Activated CD8-positive, alpha-beta memory T cell treated with anti-CD3 and anti-CD28 coated beads, Interleukin-2, amount 50 U/mL, for 1 hour (primary cell): ENCODE measurements around the gene CST4.
"Not testable (repeated sequence)": the region's sequence is repeated elsewhere in the genome, so short reads cannot be mapped to it uniquely, and the experiment has no call there.

ENCODE experiments used
- DNase-seq: peaks from one replicate; pipeline ENCODE4 v3.0.0-alpha.2; 2020; ENCODE audit errors: extremely low read depth

CST4 gene

GRCh38 chr20:23687986-23688385 is 852 bp downstream of the CST4 start:
- no peak for DNase-seq

DNA sequence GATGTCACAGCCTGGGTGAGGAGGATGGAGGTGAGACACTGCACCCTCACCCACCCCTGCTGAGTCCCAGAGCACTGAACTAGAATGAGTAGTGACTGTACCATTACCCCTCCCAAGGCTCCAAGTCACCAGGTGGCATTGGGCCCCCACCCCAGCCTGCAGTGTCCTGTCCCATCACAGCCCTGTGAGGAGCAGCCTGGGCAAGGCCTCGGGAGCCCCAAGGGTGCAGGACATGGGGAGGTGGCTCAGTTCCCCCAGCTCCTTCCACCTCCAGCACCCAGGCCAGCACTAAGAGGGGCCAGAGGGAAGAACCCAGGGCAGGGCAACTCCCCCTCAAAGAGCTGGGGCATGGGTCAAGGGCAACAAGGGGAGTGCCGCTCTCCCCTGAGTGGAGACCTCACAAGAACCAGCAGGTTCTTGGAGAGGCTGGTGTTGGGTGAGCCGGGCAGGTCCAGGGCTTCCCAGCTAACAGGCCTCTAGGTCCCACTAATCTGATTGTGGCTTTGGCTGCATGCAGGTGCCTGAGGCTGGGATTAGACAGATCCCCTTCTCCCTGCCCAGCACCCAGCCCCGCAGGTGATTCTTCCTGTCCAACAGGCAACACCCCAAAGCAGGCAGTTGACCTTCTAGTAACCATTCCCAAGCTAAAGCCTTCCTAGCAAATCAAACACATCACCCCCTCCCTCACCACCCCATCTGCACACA is 2.6 kb downstream of the CST4 start:
- DNase-seq, result no peak

GRCh38 chr20:23685529-23685896 is 3.3 kb downstream of the CST4 start:
- DNase-seq, result not testable (repeated sequence)

DNA sequence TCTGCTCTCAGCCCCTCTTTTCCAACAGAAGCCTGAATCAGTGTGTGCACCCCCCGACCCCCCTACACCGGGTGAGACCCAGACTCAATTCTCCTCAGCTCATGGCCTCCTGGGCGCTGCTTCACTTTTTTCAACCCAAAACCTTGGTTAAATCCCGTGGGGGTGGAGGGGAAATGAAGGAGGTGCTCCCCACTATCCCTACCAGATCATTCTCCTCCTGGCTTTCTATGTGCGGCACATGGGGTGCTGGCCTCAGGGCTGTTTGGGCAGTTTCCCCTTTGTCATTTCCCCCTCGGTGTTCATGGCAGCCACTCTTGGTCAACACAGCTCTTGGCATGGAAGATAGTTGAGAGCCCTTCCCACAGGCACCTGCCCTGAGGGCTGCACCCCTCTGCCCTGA is 4.6 kb downstream of the CST4 start:
- no peak for DNase-seq

DNA sequence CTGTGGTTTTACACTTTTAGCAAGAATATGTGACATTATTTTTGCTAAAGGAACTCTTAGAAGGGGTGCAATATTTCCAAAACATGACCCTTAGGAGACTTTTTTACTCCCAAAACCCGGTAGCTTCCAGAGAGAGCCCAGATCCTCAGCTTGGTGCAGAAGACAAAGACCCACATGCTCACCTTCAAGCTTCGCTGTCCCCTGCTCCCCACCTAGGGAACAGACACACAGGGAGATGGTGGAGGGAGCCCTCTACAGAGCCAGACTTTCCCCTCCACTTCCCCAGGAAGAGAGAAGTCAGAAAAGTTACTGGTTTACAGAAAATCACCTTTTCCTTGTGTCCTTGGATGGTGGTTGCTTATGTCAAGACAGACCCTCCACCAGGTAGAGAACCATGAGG is 5.0 kb downstream of the CST4 start:
- no peak for DNase-seq

- no peak for DNase-seq
Observed at GRCh38 chr20:23683281-23683680, 5.6 kb downstream of the CST4 start.

- DNase-seq, result no peak
Observed at GRCh38 chr20:23680146-23680545, 8.7 kb downstream of the CST4 start.

DNA sequence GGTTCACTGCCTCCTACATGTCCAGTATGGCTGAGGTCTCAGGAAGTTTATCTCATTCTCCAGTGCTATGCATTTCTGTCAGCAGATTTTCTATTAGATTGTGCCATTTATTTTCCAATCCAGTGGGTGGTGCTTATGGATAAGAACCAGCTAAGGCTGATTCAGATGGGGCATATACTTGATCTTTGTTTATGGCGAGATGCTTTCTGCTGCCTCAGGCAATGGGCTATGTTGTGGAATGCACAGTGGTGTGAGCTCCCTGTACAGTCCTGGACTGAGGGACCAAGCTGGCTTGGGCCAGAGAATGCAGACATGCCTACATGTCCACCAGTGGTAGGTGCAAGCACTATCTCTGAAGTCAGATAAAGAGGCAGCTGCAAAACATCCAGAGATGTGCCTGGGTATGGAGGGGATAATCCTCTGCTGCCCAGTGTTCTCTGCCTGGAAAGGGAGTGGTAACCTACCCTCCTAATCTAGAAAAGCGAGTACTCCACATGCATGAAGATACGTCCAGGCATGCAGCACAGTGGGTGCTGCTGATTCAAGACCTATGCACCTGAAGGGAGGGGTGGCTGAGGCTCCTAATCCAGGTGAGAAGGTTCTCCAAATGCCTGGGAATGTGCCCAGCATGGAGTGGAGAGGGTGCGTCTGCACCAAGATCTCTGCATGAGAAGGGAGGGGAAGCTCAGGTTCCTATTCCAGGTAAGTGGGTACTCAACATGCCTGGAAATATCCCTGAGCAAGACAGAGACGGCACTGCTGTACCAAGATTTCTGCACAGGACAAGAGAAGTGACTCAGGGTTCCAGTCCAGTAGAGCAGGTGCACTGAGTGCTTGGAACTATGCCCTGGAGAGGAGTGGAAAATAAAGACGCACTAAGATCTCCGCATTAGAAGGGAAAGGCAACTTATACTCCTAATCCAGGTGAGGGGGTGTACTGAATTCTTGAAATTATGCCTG is 9.4 kb downstream of the CST4 start:
- DNase-seq, result no peak

DNA sequence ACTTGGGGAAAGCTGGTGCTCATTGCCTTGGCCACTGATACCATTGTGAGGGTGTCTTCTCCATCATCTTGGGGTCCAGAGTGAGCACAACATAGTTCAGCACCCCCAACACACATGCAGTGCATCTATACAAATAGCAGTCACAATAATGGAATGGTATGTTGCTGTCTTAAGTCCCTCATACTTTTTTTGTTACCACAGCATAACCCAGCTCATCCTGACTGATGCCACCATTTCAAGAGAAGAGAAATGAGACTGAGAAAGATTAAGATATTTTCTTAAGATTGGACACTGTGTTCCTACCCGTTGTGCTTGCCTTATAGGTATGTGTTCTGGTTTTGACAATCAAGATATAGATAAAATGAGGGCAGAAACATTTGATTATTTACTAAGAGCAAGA is 15.6 kb downstream of the CST4 start:
- no peak for DNase-seq

GRCh38 chr20:23672158-23672557 is 16.7 kb downstream of the CST4 start:
- DNase-seq, result no peak

GRCh38 chr20:23671479-23671878 is 17.4 kb downstream of the CST4 start:
- no peak for DNase-seq

DNA sequence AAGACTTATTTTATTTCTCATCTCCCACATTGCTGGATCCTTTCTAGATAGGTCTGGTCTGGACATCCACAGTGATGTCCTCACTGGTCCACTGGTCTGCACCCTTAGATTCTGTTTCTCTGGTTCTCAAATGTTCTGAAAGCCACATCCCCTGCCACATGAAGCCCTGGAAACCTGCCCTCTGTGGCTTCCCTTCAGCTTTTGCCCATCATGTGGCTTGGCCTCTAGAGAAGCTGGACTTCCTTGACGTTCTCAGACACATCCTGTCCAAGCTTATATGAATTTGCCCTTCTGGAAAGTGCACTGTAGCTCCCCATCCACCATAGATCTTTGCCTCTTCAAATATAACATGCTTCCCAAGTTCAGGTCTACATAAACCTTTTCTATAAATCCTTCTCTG is 18.5 kb downstream of the CST4 start:
- DNase-seq, result no peak

- no peak for DNase-seq
Observed at GRCh38 chr20:23669866-23670265, 19.0 kb downstream of the CST4 start.

DNA sequence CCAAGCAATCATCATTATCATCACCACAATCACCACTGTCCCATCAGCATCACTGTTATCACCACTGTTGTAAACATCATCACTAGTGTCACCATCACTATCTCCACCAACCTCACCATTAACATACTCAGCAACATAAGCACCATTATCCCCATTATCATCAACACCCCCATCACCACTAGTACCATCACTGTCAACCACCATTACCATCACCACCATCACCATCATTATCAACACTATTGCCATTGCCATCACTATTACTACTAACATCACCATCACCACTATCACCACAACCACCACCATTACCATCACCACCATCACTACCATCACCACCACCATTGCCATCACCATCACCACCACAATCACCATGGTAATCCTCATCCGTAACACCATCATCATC is 19.5 kb downstream of the CST4 start:
- DNase-seq, result no peak

DNA sequence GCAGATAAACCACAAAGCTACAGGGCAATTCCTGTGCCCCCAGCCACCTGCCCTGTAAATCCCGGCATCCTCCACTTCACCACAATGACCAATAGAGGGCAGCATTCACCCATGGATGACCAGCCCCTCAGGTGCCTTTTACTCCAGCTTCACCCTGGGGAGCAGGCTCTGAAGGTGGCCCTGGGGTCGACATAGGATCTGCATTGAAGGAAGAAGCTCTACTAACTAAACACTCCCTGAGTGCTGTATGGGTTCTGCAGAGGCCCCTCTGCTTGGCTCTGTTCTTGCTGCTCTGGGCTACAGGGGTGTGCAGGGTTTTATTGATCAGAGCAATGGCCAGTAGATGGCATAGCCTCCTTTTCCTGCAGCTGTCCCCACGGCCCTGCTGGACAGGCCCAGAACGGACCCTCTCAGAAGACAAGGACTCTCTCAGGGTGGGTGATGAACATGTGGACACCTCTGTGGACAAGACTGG is 20.3 kb downstream of the CST4 start:
- peak; percentile 1 for DNase-seq

GRCh38 chr20:23667666-23668065 is 21.2 kb downstream of the CST4 start:
- DNase-seq, result no peak

GRCh38 chr20:23666698-23667097 is 22.1 kb downstream of the CST4 start:
- no peak for DNase-seq

DNA sequence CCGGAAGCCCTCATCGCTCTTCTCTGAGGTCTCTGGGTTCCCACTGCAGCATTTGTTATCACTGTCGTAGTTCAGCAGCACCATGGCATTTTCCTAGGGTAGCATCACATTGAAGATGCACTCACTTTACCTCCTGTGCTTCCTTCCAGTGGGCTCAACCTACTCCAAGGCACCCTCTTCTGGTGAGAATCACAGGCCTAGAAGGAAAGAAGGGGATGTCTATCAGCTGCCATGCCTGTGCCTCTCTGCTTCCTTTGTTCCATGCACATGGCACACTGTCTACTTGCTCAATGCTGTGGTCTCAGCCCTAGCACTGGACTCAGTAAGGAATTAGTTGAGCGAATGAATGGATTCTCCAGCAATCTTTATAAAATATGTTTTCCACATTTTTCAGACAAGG is 22.6 kb downstream of the CST4 start:
- DNase-seq, result no peak

- no peak for DNase-seq
Observed at GRCh38 chr20:23664954-23665353, 23.9 kb downstream of the CST4 start.

DNA sequence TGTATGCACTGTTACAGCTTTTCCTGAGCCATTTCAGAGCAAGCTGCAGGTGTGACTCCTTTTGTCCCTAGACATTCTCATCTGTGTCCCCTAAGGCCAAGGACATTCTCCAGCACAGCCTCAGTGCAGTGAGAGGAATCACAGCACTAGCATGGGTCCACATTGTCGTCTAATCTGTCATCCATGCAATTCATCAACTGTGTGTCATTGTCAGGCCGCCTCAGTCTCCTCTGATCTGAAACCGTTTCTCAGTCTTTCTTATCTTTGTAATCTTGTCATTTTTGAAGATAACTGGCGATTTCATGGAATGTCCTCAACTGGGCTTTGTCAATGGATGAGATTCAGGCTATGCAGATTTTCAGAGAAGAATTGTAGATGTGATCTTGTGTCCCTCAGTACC is 24.8 kb downstream of the CST4 start:
- not testable (repeated sequence) for DNase-seq

DNA sequence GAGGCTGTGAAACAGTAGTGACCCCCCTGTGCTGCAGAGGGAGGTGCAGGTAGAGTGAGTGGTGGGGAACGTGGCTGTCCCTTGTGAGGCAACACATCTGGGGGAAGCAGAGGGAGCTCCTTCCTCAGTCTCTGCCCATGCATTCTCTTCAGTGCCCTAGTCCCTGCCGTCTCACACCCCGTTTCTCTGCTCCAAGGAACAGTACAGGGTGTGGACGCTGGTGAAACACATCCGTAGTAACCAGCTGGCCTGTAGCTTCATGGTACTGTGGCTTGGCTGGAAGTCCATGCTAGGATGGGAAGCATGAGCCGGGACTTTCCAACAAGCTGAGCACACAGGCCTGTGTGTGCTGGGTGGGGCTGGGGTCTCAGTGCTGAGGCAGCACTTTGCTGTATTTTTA is 25.7 kb downstream of the CST4 start:
- no peak for DNase-seq

DNA sequence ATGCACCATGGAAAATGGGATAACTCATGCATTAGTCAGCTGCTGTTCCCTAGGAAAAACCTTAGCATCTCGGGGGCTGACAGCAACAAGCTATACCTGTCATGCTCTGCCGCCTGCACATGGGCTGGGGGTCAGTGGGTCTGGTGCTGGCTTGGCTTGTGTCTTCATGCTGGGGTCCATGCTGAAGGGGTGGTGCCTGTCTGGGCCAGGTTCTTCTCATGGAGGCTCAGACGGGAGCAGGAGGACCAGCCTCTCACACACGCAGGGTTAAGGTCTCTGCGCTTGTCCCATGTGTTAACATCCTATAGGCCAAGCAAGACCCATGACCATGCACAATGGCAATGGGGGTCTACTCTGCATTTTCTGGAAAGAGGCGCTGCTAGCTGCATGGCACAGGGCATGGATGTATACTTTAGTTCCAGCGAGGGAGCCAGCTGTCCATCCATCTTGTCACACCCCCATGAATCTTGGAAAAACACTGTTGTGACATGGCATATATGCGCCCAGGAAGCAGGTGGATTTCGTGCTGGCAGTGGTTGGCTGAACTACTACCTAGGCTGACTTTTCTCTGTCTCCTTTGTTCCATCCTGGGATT is 26.5 kb downstream of the CST4 start:
- no peak for DNase-seq

GRCh38 chr20:23661002-23661429 is 27.8 kb downstream of the CST4 start:
- no peak for DNase-seq
